AG04450 (cell line): Measurements from ENCODE around the gene UTF1. TPM values are rescaled to one million over a fixed set of nuclear protein-coding genes. Genes with fewer than 3 reads are reported as not detected.

ENCODE experiments used
- CTCF ChIA-PET: fragments of 300-600, 350-600 bp; formaldehyde crosslinking; extraction: SDS; loops from one replicate; lab custom pipeline; 2022; ENCODE audit warnings: antibody characterized with exemption, inconsistent platforms; lab: Charles Lee
- POLR2A ChIA-PET: fragments of 350-600 bp; formaldehyde crosslinking; extraction: SDS; loops from one replicate; lab custom pipeline; 2021; ENCODE audit warnings: antibody characterized with exemption, inconsistent platforms; lab: Yijun Ruan, JAX
- DNase-seq: peaks from one replicate; pipeline ENCODE4 v3.0.0-alpha.2; 2011; ENCODE audit warnings: low read depth, low spot score
- H3K27ac ChIP-seq: one replicate; pipeline ENCODE4 v1.5.1; 2012; ENCODE audit warnings: low read depth, low read length, control low read depth
- H3K27me3 ChIP-seq: one replicate; pipeline ENCODE4 v1.6.0; 2012; ENCODE audit warnings: low read length; ENCODE audit not compliant: control insufficient read depth, insufficient read depth
- H3K4me3 ChIP-seq: 2 replicates; pipeline ENCODE4 v1.5.1; 2011; ENCODE audit warnings: mild to moderate bottlenecking, low read depth, low read length, control low read depth
- H3K9me3 ChIP-seq: 2 replicates; pipeline ENCODE4 v1.5.1; 2012; ENCODE audit warnings: low read length; ENCODE audit not compliant: control insufficient read depth, insufficient read depth
- CTCF ChIP-seq: IDR thresholded peaks from 2 replicates; pipeline ENCODE4 v1.5.1; 2011; ENCODE audit warnings: low read depth, low read length, control low read depth, inconsistent platforms
- polyA plus RNA-seq: library from polyadenylated mRNA; depleted of rRNA; stranded (reverse); fragments of >200 nt; gene quantifications from 2 replicates; pipeline ENCODE4 v1.2.3, GENCODE V29; 2011

UTF1 gene
- polyA plus RNA-seq, 1 experiment, result not detected

GRCh38 chr10:133191651-133192050 is 38.4 kb upstream of the UTF1 start:
- TF ChIP-seq CTCF, result no peak
- CTCF ChIA-PET, result no interaction called here
- POLR2A ChIA-PET, result no interaction called here
- no peak overlapping the region for H3K27ac ChIP-seq
- no peak overlapping the region for H3K4me3 ChIP-seq
- H3K9me3 ChIP-seq, result peaks cover 41% of the 10 kb centered on the region; the same call in 1 of the 2 replicates
- H3K27me3 ChIP-seq, result peaks cover 3% of the 10 kb centered on the region
- DNase-seq, result no peak

- ChIA-PET POLR2A (no interaction called here), CTCF (no interaction called here)
- no peak for TF ChIP-seq CTCF
Measured at GRCh38 chr10:133194151-133194550, 35.9 kb upstream of the UTF1 start.

GRCh38 chr10:133195096-133195495 is 34.9 kb upstream of the UTF1 start:
- no peak for TF ChIP-seq CTCF
- Histone ChIP-seq H3K4me3 (no peak overlapping the region), H3K27me3 (peaks cover 3% of the 10 kb centered on the region), H3K27ac (no peak overlapping the region), H3K9me3 (peaks cover 46% of the 10 kb centered on the region)
- DNase-seq, result no peak
- ChIA-PET CTCF (no interaction called here), POLR2A (no interaction called here)

More at GRCh38 chr10:133194151-133194550, 35.9 kb upstream of the UTF1 start:
- DNase-seq, result no peak
- Histone ChIP-seq H3K27me3 (peaks cover 3% of the 10 kb centered on the region), H3K4me3 (no peak overlapping the region), H3K27ac (no peak overlapping the region), H3K9me3 (peaks cover 44% of the 10 kb centered on the region; the same call in 1 of the 2 replicates)

GRCh38 chr10:133195611-133196010 is 34.4 kb upstream of the UTF1 start:
- H3K27me3 ChIP-seq, result peaks cover 3% of the 10 kb centered on the region
- H3K4me3 ChIP-seq, result no peak overlapping the region
- POLR2A ChIA-PET, result no interaction called here
- H3K27ac ChIP-seq, result no peak overlapping the region
- CTCF ChIA-PET, result no interaction called here
- DNase-seq, result no peak
- TF ChIP-seq CTCF, result no peak
- H3K9me3 ChIP-seq, result peaks cover 51% of the 10 kb centered on the region

GRCh38 chr10:133196221-133196915 is 33.6 kb upstream of the UTF1 start:
- peaks cover 58% of the 10 kb centered on the region for H3K9me3 ChIP-seq
- CTCF ChIA-PET, result no interaction called here
- no peak overlapping the region for H3K4me3 ChIP-seq
- POLR2A ChIA-PET, result no interaction called here
- TF ChIP-seq CTCF, result no peak
- no peak for DNase-seq
- H3K27me3 ChIP-seq, result peaks cover 3% of the 10 kb centered on the region
- H3K27ac ChIP-seq, result no peak overlapping the region
